ENCODE results near the gene LPIN1.
"Not testable (repeated sequence)": the region's sequence is repeated elsewhere in the genome, so short reads cannot be mapped to it uniquely, and the experiment has no call there.

LPIN1 gene

DNA sequence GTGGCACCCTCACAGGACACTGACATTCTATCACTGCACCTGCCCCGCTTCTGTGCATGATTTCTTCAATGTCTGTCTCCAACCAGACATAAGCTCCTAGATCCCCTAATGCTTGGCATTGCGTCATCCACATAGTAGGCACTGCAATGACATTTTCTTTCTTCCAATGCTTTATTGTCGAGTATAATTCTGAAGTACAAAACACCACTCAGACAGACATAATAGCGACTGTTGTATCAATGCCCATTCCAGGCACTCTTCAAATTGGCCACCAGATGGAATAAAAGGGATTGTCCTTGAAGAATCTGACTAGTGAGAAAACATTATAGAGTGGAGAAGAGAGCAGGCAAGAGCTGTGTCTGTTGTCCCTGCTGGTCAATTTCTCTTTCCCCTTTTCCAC lies 89.0 kb downstream of the LPIN1 start:
- no peak for DNase-seq
- Histone ChIP-seq H3K27ac (no peak overlapping the region), H3K4me1 (peaks cover 0 to 8% (median 2%) of the 10 kb centered on the region in 4 donors), H3K36me3 (no peaks in the 10 kb centered on the region), H3K9me3 (no peaks in the 10 kb centered on the region), H3K4me3 (no peak overlapping the region), H3K27me3 (no peaks in the 10 kb centered on the region)
- TF ChIP-seq, protein P1, sequence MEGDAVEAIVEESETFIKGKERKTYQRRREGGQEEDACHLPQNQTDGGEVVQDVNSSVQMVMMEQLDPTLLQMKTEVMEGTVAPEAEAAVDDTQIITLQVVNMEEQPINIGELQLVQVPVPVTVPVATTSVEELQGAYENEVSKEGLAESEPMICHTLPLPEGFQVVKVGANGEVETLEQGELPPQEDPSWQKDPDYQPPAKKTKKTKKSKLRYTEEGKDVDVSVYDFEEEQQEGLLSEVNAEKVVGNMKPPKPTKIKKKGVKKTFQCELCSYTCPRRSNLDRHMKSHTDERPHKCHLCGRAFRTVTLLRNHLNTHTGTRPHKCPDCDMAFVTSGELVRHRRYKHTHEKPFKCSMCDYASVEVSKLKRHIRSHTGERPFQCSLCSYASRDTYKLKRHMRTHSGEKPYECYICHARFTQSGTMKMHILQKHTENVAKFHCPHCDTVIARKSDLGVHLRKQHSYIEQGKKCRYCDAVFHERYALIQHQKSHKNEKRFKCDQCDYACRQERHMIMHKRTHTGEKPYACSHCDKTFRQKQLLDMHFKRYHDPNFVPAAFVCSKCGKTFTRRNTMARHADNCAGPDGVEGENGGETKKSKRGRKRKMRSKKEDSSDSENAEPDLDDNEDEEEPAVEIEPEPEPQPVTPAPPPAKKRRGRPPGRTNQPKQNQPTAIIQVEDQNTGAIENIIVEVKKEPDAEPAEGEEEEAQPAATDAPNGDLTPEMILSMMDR (IDR thresholded peaks at IDR 0.05): no peak
- intact Hi-C loops (cut with DNase I; ENCODE audit: low total_unique reads): no loop called here

DNA sequence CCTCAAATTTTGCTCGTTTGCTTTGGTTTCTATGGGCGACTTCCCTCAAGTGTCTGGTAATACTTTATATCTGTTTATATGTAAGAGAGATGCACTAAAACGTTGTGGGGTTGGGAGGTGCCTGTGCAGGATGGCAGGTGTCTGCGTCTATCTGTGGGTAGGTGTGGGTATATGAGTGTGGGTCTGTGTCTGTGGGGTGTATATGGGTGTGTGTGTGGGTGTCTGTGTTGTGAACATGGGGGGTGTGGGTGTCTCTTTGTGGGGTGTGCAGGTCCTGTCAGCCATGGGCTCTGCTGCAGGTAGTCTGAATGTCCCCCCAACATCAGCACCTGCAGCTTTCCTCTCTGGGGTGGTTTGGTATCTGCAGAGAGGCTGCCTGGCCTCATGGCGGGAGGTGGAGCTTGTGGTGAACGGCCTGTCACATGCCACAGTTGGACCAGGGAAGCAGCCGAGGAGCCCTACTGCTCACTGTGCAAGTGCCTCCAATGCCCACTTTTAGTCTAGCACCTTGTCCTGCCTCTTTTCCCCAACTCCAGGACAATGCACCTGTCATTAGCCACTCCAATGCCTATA lies 90.3 kb downstream of the LPIN1 start:
- H3K4me3 ChIP-seq: no peak overlapping the region
- H3K27ac ChIP-seq: no peak overlapping the region
- H3K36me3 ChIP-seq: no peaks in the 10 kb centered on the region
- TF ChIP-seq, protein P1 (IDR thresholded peaks at IDR 0.05): no peak
- DNase-seq: no peak
- H3K4me1 ChIP-seq: no peaks in the 10 kb centered on the region
- H3K9me3 ChIP-seq: no peaks in the 10 kb centered on the region
- intact Hi-C loops (cut with DNase I; ENCODE audit: low total_unique reads): no loop called here
- H3K27me3 ChIP-seq: no peaks in the 10 kb centered on the region

DNA sequence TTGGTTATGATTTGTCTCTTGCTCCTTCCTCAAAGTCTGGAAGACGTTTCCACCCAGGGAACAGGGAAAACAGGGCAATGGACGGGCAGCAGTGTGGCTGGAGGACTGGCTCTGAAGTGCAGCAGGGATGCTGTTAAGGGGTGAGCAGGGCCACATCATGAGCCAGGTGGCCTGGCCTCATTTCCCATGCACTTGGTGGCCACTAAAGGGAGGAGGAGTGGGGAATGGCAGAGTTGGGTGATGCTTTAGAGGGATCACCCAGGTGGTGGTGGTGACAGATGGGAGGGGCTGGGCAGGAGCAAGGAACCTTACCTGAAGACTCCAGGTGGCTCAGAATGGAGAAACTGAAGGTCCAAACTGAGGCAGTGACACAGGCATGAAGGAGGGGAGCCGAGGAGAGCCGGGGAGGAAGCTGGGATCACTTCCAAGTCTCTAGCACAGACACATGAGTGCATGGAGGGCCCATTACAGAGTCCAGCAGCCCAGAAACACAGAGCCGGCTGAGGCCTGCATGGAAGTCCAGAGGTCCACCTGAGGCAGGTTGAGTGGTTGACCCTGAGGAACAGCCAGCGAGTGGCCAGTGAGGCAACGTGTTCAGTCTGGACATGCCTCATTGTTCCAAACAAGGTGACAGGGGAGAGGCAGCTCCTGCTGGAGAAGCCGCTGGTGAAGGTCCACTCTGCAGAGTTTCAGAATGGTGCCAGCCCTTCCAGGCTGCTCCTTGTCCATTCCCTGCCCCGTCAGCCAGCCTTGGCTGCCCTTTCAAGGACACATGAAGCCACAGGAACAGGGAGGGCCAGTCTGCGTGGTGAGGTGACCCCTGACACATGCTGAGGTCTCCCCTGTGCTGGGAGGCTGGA lies 91.7 kb downstream of the LPIN1 start:
- no peaks in the 10 kb centered on the region for H3K36me3 ChIP-seq
- no peak overlapping the region for H3K27ac ChIP-seq
- TF ChIP-seq, protein P1 (IDR thresholded peaks at IDR 0.05): no peak
- H3K9me3 ChIP-seq: no peaks in the 10 kb centered on the region
- no peak overlapping the region for H3K4me3 ChIP-seq
- DNase-seq: no peak
- intact Hi-C loops (cut with DNase I; ENCODE audit: low total_unique reads): no loop called here
- H3K27me3 ChIP-seq: no peaks in the 10 kb centered on the region
- no peaks in the 10 kb centered on the region for H3K4me1 ChIP-seq

DNA sequence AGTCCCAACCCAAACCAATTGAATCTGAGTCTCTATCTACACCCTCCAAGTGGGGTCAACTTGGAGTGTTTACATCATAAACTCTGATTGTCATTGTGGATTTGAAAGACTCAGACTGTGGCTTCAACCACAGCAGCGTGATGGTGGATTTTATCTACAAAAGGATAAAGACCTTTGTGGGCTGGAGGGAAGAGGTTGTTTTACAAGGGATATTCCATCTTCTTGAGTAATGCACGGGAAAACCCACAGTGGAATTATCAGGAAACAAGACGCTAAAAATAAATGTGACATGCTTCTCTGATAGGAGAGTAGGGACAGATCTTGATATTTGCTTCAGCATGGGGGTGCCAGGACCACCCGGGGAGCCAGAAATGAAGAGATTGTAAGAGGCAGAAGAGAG lies 93.5 kb downstream of the LPIN1 start:
- Histone ChIP-seq H3K27ac (no peak overlapping the region), H3K9me3 (no peaks in the 10 kb centered on the region), H3K36me3 (no peaks in the 10 kb centered on the region), H3K27me3 (no peaks in the 10 kb centered on the region), H3K4me1 (no peaks in the 10 kb centered on the region), H3K4me3 (no peak overlapping the region)
- intact Hi-C loops (cut with DNase I; ENCODE audit: low total_unique reads): no loop called here
- TF ChIP-seq, protein P1 (IDR thresholded peaks at IDR 0.05): no peak
- no peak for DNase-seq

DNA sequence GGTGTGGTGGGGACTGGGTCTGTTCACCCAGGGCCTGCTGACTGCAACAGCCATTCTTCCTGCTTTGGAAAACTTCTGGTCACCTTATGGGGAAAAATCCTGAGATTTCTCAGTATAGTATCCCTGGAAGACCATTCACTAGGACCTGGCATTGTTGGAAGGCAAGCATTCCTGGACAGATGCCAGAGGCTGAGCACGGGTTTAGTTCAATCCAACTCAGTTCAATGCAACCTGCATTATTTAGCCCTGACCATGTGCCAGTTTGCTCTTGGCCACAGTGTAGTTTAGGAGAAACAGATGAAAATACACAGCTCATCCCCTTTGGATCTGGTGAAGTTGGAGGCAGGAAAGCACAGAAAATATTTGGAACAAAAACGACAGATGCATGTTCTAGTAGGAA lies 95.9 kb downstream of the LPIN1 start:
- Histone ChIP-seq H3K36me3 (no peaks in the 10 kb centered on the region), H3K4me3 (no peak overlapping the region), H3K27me3 (no peaks in the 10 kb centered on the region), H3K4me1 (no peaks in the 10 kb centered on the region), H3K27ac (no peak overlapping the region), H3K9me3 (no peaks in the 10 kb centered on the region)
- DNase-seq: no peak
- TF ChIP-seq, protein P1 (IDR thresholded peaks at IDR 0.05): no peak
- intact Hi-C loops (cut with DNase I; ENCODE audit: low total_unique reads): no loop called here

DNA sequence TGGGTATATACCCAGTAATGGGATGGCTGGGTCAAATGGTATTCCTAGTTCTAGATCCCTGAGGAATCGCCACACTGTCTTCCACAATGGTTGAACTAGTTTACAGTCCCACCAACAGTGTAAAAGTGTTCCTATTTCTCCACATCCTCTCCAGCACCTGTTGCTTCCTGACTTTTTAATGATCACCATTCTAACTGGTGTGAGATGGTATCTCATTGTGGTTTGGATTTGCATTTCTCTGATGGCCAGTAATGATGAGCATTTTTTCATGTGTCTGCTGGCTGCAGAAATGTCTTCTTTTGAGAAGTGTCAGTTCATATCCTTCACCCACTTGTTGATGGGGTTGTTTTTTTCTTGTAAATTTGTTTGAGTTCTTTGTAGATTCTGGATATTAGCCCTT lies 98.4 kb downstream of the LPIN1 start:
- H3K4me1 ChIP-seq; H3K9me3 ChIP-seq; DNase-seq; H3K27me3 ChIP-seq; H3K27ac ChIP-seq; H3K36me3 ChIP-seq; intact Hi-C loops (cut with DNase I; ENCODE audit: low total_unique reads); H3K4me3 ChIP-seq: not testable (repeated sequence)

DNA sequence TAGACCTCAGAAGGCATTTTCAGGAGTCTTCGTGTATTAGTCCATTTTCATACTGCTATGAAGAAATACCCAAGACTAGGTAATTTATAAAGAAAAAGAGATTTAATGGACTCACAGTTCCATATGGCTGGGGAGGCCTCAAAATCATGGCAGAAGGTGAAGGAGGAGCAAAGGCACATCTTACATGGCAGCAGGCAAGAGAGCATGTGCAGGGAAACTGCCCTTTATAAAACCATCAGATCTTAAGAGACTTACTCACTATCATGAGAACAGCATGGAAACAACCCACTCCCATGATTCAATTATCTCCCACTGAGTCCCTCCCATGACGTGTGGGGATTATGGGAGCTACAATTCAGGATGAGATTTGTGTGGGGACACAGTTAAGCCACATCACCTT lies 101.5 kb downstream of the LPIN1 start:
- H3K4me3 ChIP-seq; H3K4me1 ChIP-seq; H3K27ac ChIP-seq; H3K9me3 ChIP-seq; DNase-seq; H3K36me3 ChIP-seq; intact Hi-C loops (cut with DNase I; ENCODE audit: low total_unique reads); H3K27me3 ChIP-seq: not testable (repeated sequence)

Data from tibial artery (tissue), 4 donors.